Omental fat pad (tissue), 4 donors: Measurements from ENCODE around the gene PPP2R2C. TPM values are rescaled to one million over a fixed set of nuclear protein-coding genes. Genes with fewer than 3 reads are reported as not detected.
A peak's percentile ranks its signal among the peaks of the same experiment; 100 is the strongest.

Experiments
- ATAC-seq: fragments of 150-250 bp; one replicate; pipeline ENCODE4 v1.9.1; 2016; ENCODE audit warnings: mild to moderate bottlenecking, moderate library complexity; ENCODE audit not compliant: low FRiP score
- DNase-seq: peaks from one replicate; pipeline ENCODE4 v3.0.0-alpha.2; 2019; ENCODE audit warnings: low spot score
- CTCF ChIP-seq, 3 donors: fragments of 450-650 bp; IDR thresholded peaks; one replicate each; pipeline ENCODE4 v1.5.1; 2016 to 2017; ENCODE audit warnings: antibody characterized with exemption in 3 of 3, mild to moderate bottlenecking in 3 of 3, moderate library complexity in 2 of 3
- total RNA-seq, 4 donors: library from RNA; depleted of rRNA; stranded (reverse); fragments of >200 nt; gene quantifications; one replicate each; pipeline ENCODE4 v1.1.0, GENCODE V29; 2016

Gene PPP2R2C
- total RNA-seq, 4 donors from 2014 or later, result 0.38 to 1.7 (median 0.68) TPM

GRCh38 chr4:6404611-6405396 lies 67.6 kb downstream of the PPP2R2C start:
- DNase-seq, result no peak
- TF ChIP-seq CTCF (IDR thresholded peaks at IDR 0.05), result no peak

GRCh38 chr4:6403400-6403685 lies 69.1 kb downstream of the PPP2R2C start:
- ATAC-seq (no peak), DNase-seq (no peak)
- TF ChIP-seq CTCF (IDR thresholded peaks at IDR 0.05), result no peak

More at GRCh38 chr4:6404611-6405396, 67.6 kb downstream of the PPP2R2C start:
- ATAC-seq, result no peak

GRCh38 chr4:6402566-6403399 lies 69.6 kb downstream of the PPP2R2C start:
- DNase-seq, result no peak
- TF ChIP-seq CTCF (IDR thresholded peaks at IDR 0.05), result no peak
- ATAC-seq, result peak; percentile 37

- ATAC-seq (no peak), DNase-seq (no peak)
- no peak for TF ChIP-seq CTCF (IDR thresholded peaks at IDR 0.05)
Measured at GRCh38 chr4:6401797-6402196, 70.6 kb downstream of the PPP2R2C start.

GRCh38 chr4:6396696-6397236 lies 75.6 kb downstream of the PPP2R2C start:
- peak; percentile 41 for ATAC-seq
- DNase-seq, result no peak
- no peak for TF ChIP-seq CTCF (IDR thresholded peaks at IDR 0.05)

- no peak for ATAC-seq
- DNase-seq, result no peak
- no peak for TF ChIP-seq CTCF (IDR thresholded peaks at IDR 0.05)
Measured at GRCh38 chr4:6395466-6396228, 76.8 kb downstream of the PPP2R2C start.
